IMR-90 (cell line): ENCODE measurements around the gene AICDA. TPM values are rescaled to one million over a fixed set of nuclear protein-coding genes. Genes with fewer than 3 reads are reported as not detected.

ENCODE experiments used
- ATAC-seq: fragments of 200-7000 bp; cut with Tn5 transposase; 2 replicates; pipeline ENCODE4 v1.9.1; 2020; ENCODE audit warnings: low read depth, mild to moderate bottlenecking, moderate library complexity
- BruUV-seq: library from RNA; stranded (reverse); fragments of 400-500 nt; replicated peaks from 2 replicates; lab custom pipeline; 2021; lab: Mats Ljungman, UMichigan
- CTCF ChIA-PET: fragments of 300-600 bp; formaldehyde crosslinking; extraction: SDS; loops from one replicate; lab custom pipeline; 2021; ENCODE audit warnings: antibody characterized with exemption; lab: Yijun Ruan, JAX
- POLR2A ChIA-PET: fragments of 300-600 bp; sonication (Branson Sonifier 250); formaldehyde crosslinking; loops from one replicate; lab custom pipeline; 2022; ENCODE audit warnings: antibody characterized with exemption; ENCODE audit not compliant: unreplicated experiment; lab: Charles Lee
- DNase-seq: peaks from one replicate; pipeline ENCODE4 v3.0.0; 2013
- H2AFZ ChIP-seq: replicated peaks from 2 replicates; pipeline ENCODE3; 2013; ENCODE audit warnings: low read length, mild to moderate bottlenecking; ENCODE audit not compliant: poor library complexity
- H2AK5ac ChIP-seq: 2 replicates; pipeline ENCODE4 v1.6.1; 2013; ENCODE audit warnings: low read depth, low read length, inconsistent platforms
- H2AK9ac ChIP-seq: replicated peaks from 2 replicates; pipeline ENCODE3; 2013; ENCODE audit warnings: mild to moderate bottlenecking, low read depth, low read length, moderate library complexity; ENCODE audit not compliant: poor library complexity
- H2BK120ac ChIP-seq: 2 replicates; pipeline ENCODE4 v1.6.1; 2013; ENCODE audit warnings: low read depth, low read length, inconsistent platforms
- H2BK15ac ChIP-seq: 3 replicates; pipeline ENCODE4 v1.6.1; 2013; ENCODE audit warnings: low read depth, low read length, inconsistent platforms
- H2BK20ac ChIP-seq: 2 replicates; pipeline ENCODE4 v1.6.1; 2013; ENCODE audit warnings: low read depth, mild to moderate bottlenecking, inconsistent platforms, low read length, moderate library complexity
- H2BK5ac ChIP-seq: 2 replicates; pipeline ENCODE4 v1.6.1; 2013; ENCODE audit warnings: mild to moderate bottlenecking, low read depth, low read length, inconsistent platforms; ENCODE audit not compliant: poor library complexity, severe bottlenecking
- H3K14ac ChIP-seq: replicated peaks from 2 replicates; pipeline ENCODE4 v1.6.1; 2013; ENCODE audit warnings: low read depth, low read length, inconsistent platforms
- H3K18ac ChIP-seq: 2 replicates; pipeline ENCODE4 v1.6.1; 2013; ENCODE audit warnings: low read depth, low read length, control low read depth
- H3K23ac ChIP-seq: 2 replicates; pipeline ENCODE4 v1.6.1; 2013; ENCODE audit warnings: low read depth, low read length, inconsistent platforms
- H3K27ac ChIP-seq: 2 replicates; pipeline ENCODE4 v1.5.1; 2013; ENCODE audit warnings: mild to moderate bottlenecking, control low read depth, low read length; ENCODE audit not compliant: insufficient read depth
- H3K27me3 ChIP-seq: 2 replicates; pipeline ENCODE4 v1.6.1; 2013; ENCODE audit warnings: low read length; ENCODE audit not compliant: control insufficient read depth, insufficient read depth
- H3K36me3 ChIP-seq: 2 replicates; pipeline ENCODE4 v1.6.1; 2013; ENCODE audit warnings: low read length, mixed read lengths; ENCODE audit not compliant: control insufficient read depth, insufficient read depth
- H3K4ac ChIP-seq: 2 replicates; pipeline ENCODE4 v1.6.1; 2013; ENCODE audit warnings: low read depth, low read length, inconsistent platforms
- H3K4me1 ChIP-seq: 2 replicates; pipeline ENCODE4 v1.6.1; 2013; ENCODE audit warnings: low read length, mixed read lengths; ENCODE audit not compliant: control insufficient read depth, insufficient read depth
- H3K4me2 ChIP-seq: 2 replicates; pipeline ENCODE4 v1.6.1; 2013; ENCODE audit warnings: low read depth, mild to moderate bottlenecking, control low read depth, low read length, moderate library complexity
- H3K4me3 ChIP-seq: 2 replicates; pipeline ENCODE4 v1.5.1; 2013; ENCODE audit warnings: low read depth, mild to moderate bottlenecking, control low read depth, low read length, moderate library complexity; ENCODE audit not compliant: insufficient read depth
- H3K56ac ChIP-seq: 2 replicates; pipeline ENCODE4 v1.6.1; 2013; ENCODE audit warnings: low read length, inconsistent platforms; ENCODE audit not compliant: insufficient read depth; ENCODE audit errors: extremely low read depth
- H3K79me1 ChIP-seq, 2 experiments: 2 replicates each; pipeline ENCODE4 v1.6.1; 2013; ENCODE audit warnings: low read length in 2 of 2, inconsistent platforms in 1 of 2, low read depth in 1 of 2
- H3K9ac ChIP-seq: 2 replicates; pipeline ENCODE4 v1.6.1; 2013; ENCODE audit warnings: low read depth, low read length, control low read depth
- H3K9me1 ChIP-seq: 2 replicates; pipeline ENCODE4 v1.6.1; 2013; ENCODE audit warnings: low read length, inconsistent platforms; ENCODE audit not compliant: insufficient read depth
- H3K9me3 ChIP-seq: 2 replicates; pipeline ENCODE4 v1.6.1; 2013; ENCODE audit warnings: low read length; ENCODE audit not compliant: control insufficient read depth, insufficient read depth
- H4K20me1 ChIP-seq: 2 replicates; pipeline ENCODE4 v1.6.1; 2013; ENCODE audit warnings: low read length, inconsistent platforms; ENCODE audit not compliant: insufficient read depth
- H4K5ac ChIP-seq: 2 replicates; pipeline ENCODE4 v1.6.1; 2013; ENCODE audit warnings: mild to moderate bottlenecking, low read depth, low read length, control low read depth
- H4K8ac ChIP-seq, 2 experiments: 2 replicates each; pipeline ENCODE4 v1.6.1; 2013; ENCODE audit warnings: low read depth in 2 of 2, low read length in 2 of 2, control low read depth in 1 of 2, inconsistent platforms in 1 of 2
- H4K91ac ChIP-seq: 2 replicates; pipeline ENCODE4 v1.6.1; 2013; ENCODE audit warnings: low read depth, low read length, inconsistent platforms; ENCODE audit not compliant: insufficient read depth
- CEBPB ChIP-seq: IDR thresholded peaks from 2 replicates; pipeline ENCODE4 v1.6.1; 2012; ENCODE audit warnings: low read depth, low read length, improper control_type of control experiment
- FOS ChIP-seq: fragments of 150-350 bp; IDR thresholded peaks from 2 replicates; pipeline ENCODE4 v1.6.1; 2016; ENCODE audit warnings: low read depth, low read length
- MAZ ChIP-seq: IDR thresholded peaks from 2 replicates; pipeline ENCODE4 v1.6.1; 2012; ENCODE audit warnings: low read depth, mild to moderate bottlenecking, low read length, improper control_type of control experiment, moderate library complexity, borderline replicate concordance
- MXI1 ChIP-seq: IDR thresholded peaks from 2 replicates; pipeline ENCODE4 v1.6.1; 2012; ENCODE audit warnings: low read depth, mild to moderate bottlenecking, low read length, moderate library complexity, borderline replicate concordance
- WGBS, 2 experiments: methylation state at CpG; one replicate each; pipeline versions ENCODE4 v1.1.5 to v1.1.7; 2013; ENCODE audit warnings: missing lambda C conversion rate in 2 of 2; ENCODE audit not compliant: insufficient read length in 1 of 2; ENCODE audit errors: extremely low coverage in 2 of 2; 5-methylcytosine and 5-hydroxymethylcytosine counted together
- dilution Hi-C: fragments of 300-500 bp; cut with HindIII; formaldehyde crosslinking; loops from one replicate; pipeline ENCODE4 v1.14.3; 2018; ENCODE audit warnings: low sequenced_read_pairs; ENCODE audit not compliant: unreplicated experiment
- in situ Hi-C: fragments of 300-500 bp; cut with MboI; formaldehyde crosslinking; loops from 3 replicates; pipeline ENCODE4 v1.14.3; 2019; ENCODE audit warnings: low sequenced_read_pairs, inconsistent platforms, mixed read lengths
- intact Hi-C: fragments of 100-400 bp; cut with micrococcal nuclease; formaldehyde crosslinking; loops from 2 replicates; pipeline ENCODE4 v1.10.0; 2022
- polyA plus RNA-seq, 3 experiments: library from polyadenylated mRNA; depleted of rRNA; stranded (reverse); fragments of >200 nt; gene quantifications; 2 replicates each; pipeline ENCODE4 v1.2.3, GENCODE V29; 2012; ENCODE audit warnings: low replicate concordance in 1 of 3
- total RNA-seq: library from RNA; depleted of rRNA; stranded (reverse); fragments of >200 nt; gene quantifications from 2 replicates; pipeline ENCODE4 v1.2.3, GENCODE V29; 2012
- TF ChIP-seq, protein P1 (sequence below): fragments of 150-350 bp; IDR thresholded peaks from 2 replicates; pipeline ENCODE4 v1.6.1; 2016; ENCODE audit warnings: low read depth, mild to moderate bottlenecking, low read length, moderate library complexity, borderline replicate concordance
- TF ChIP-seq, protein P2 (sequence below): conservative IDR thresholded peaks from 2 replicates; pipeline ENCODE4 v1.5.1; 2012; ENCODE audit warnings: mild to moderate bottlenecking, low read depth, low read length, improper control_type of control experiment

Gene AICDA
- total and polyA plus RNA-seq, 2 of the 4 experiments (the other 2 are of a cell fraction), result not detected

DNA sequence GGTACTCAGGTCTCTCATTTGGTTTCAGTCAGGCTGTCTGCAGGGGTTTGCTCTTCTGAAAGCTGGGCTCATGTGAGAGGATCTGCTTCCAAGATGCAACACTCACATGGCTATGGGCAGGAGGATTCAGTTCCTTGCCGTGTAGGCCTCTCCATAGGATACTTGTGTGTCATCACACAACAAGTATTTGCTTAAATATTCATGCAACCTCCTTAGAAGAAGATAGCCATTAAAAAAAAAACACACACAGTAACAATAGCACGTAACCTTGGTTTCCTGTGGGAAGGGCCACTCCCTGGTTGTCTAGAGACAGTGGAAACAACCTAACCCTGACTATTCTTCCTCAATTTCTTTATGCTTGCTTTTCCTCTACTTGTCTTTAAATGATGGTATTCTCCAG, 40.2 kb downstream of the AICDA start:
- Histone ChIP-seq H3K14ac (no peak overlapping the region), H2BK15ac (no peak overlapping the region), H3K36me3 (no peaks in the 10 kb centered on the region), H3K4me1 (no peaks in the 10 kb centered on the region), H4K8ac (no peak overlapping the region), H2AK9ac (no peak overlapping the region), H2AK5ac (no peak overlapping the region), H3K4ac (no peak overlapping the region), H3K18ac (no peak overlapping the region), H3K4me3 (no peak overlapping the region), H3K9me3 (no peaks in the 10 kb centered on the region; the same call in 1 of the 2 replicates), H2BK120ac (no peak overlapping the region), H3K9ac (no peak overlapping the region), H3K79me1 (no peaks in the 10 kb centered on the region), H3K27ac (no peak overlapping the region), H2BK5ac (no peak overlapping the region), H2AFZ (no peak overlapping the region), H3K23ac (no peak overlapping the region), H3K56ac (no peak overlapping the region), H3K27me3 (no peaks in the 10 kb centered on the region), H4K91ac (no peak overlapping the region), H4K20me1 (no peaks in the 10 kb centered on the region), H2BK20ac (no peak overlapping the region), H4K5ac (no peak overlapping the region), H3K9me1 (no peaks in the 10 kb centered on the region), H3K4me2 (no peak overlapping the region)
- TF ChIP-seq FOS (no peak), MAZ (no peak), MXI1 (no peak), CEBPB (no peak)
- TF ChIP-seq, protein P1, sequence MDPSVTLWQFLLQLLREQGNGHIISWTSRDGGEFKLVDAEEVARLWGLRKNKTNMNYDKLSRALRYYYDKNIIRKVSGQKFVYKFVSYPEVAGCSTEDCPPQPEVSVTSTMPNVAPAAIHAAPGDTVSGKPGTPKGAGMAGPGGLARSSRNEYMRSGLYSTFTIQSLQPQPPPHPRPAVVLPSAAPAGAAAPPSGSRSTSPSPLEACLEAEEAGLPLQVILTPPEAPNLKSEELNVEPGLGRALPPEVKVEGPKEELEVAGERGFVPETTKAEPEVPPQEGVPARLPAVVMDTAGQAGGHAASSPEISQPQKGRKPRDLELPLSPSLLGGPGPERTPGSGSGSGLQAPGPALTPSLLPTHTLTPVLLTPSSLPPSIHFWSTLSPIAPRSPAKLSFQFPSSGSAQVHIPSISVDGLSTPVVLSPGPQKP, result no peak
- TF ChIP-seq, protein P2, sequence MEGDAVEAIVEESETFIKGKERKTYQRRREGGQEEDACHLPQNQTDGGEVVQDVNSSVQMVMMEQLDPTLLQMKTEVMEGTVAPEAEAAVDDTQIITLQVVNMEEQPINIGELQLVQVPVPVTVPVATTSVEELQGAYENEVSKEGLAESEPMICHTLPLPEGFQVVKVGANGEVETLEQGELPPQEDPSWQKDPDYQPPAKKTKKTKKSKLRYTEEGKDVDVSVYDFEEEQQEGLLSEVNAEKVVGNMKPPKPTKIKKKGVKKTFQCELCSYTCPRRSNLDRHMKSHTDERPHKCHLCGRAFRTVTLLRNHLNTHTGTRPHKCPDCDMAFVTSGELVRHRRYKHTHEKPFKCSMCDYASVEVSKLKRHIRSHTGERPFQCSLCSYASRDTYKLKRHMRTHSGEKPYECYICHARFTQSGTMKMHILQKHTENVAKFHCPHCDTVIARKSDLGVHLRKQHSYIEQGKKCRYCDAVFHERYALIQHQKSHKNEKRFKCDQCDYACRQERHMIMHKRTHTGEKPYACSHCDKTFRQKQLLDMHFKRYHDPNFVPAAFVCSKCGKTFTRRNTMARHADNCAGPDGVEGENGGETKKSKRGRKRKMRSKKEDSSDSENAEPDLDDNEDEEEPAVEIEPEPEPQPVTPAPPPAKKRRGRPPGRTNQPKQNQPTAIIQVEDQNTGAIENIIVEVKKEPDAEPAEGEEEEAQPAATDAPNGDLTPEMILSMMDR, result no peak
- ATAC-seq (no peak), DNase-seq (no peak)
- ChIA-PET POLR2A (no interaction called here), CTCF (no interaction called here)
- WGBS, 2 experiments, result no CpG with 5 or more reads among the region's 2 CpGs
- in situ Hi-C loops, result no loop called here
- intact Hi-C loops, result no loop called here
- no TSS peak for BruUV-seq
- dilution Hi-C loops, result no loop called here
